ENCODE data around the gene KIF17. TPM values are rescaled to one million over a fixed set of nuclear protein-coding genes. Genes with fewer than 3 reads are reported as not detected.
"Not testable (repeated sequence)": the region's sequence is repeated elsewhere in the genome, so short reads cannot be mapped to it uniquely, and the experiment has no call there.

Gene KIF17
- total RNA-seq, 1 donor from 2014 or later, result not detected

DNA sequence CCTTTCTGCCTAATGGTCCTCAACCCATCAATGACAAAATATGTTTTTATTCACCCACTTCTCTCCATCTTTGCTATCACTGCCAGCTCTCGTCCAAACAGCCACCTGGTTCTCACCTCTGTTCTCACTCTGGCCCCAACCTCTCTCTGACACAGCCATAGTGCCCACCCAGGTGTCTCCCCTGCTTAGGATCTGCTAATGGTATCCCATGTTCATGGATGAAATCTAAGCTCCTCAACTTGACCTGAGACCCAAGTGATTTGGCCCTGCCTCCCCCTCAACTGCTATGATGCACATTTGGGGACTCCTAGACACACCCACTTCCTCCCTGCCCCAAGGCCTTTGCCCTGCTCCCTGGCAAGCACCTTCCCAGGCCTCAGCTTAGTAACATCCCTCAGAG, 25.9 kb downstream of the KIF17 start:
- intact Hi-C loops (cut with micrococcal nuclease), result no loop called here

DNA sequence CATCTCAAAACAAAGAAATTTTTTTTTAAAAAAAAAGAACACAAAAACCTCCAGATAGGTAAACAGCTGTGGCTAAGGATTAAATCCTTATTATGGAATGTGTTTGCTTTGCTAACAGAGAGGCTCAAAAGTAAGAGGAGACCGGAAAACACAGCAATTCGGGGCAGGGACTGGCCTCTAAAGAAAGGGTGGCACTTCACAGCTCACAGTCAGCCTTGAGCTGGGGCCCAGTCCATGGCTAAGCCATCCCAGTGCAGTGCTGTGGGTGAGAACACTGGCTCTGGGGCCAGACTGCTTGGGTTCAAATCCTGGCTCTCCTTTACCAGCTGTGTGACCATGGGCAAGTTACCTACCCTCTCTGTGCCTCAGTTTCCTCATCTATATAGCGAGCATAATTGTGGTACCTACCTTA, 28.2 kb downstream of the KIF17 start:
- intact Hi-C loops (cut with micrococcal nuclease), result no loop called here

DNA sequence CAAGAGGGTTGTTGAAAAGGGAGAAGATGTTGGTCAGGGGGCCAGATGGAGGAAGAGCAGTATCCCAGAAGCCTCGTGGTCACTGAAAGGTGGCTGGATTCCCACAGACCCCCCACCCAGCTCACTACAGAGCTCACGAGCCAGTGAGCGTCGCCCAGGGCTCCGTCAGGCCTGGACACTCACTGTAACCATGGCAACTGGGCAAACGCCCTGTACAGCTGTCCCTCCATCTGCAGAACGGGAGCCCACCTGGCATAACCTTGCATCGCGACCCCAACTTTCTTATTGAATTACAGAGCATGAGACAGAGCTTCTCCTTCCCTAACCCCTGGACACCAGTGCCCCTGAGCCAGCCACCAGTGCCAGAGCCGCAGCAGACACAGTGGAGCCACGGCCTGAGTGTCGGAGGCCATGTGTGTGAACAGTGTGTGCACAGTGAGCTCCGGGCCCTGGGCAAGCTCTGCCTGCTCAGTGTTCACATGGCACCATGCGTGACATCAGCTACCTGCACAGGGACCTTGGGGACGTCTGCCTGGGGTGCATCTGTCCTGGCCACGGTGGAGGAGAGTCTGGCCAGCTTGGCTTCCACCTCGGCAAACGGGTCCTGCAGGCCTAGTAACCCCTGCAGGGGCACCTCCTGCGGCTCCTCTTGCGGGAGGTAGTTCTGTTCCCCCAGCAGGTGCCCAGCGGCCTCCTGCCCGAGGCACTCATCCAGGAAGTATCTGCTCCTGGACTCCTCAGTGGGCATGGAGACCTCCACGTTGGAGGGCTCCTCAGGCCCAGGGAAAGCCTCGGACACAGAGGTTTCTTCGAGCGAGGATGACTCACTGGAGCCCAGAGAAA, 30.7 kb downstream of the KIF17 start:
- intact Hi-C loops (cut with micrococcal nuclease), result no loop called here

DNA sequence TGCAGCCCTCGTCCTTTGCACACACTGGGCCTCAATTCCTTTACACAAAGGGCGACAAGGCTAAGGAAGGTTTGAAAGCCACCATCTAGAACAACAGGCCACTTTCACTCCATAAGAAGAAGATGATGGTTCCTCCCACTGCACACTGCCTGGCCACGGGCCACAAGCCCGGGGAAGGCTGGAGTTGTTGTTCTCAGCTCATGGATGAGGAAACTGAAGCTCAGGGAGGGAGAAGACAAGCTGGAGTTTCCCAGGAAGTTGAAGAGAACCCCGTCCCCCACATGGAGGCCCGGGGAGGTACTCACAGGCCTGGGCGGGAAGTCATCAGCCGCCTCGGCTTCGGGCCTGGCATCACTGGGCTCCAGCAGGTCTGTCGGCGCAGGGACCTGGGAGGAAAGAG, 32.1 kb downstream of the KIF17 start:
- intact Hi-C loops (cut with micrococcal nuclease), result no loop called here

DNA sequence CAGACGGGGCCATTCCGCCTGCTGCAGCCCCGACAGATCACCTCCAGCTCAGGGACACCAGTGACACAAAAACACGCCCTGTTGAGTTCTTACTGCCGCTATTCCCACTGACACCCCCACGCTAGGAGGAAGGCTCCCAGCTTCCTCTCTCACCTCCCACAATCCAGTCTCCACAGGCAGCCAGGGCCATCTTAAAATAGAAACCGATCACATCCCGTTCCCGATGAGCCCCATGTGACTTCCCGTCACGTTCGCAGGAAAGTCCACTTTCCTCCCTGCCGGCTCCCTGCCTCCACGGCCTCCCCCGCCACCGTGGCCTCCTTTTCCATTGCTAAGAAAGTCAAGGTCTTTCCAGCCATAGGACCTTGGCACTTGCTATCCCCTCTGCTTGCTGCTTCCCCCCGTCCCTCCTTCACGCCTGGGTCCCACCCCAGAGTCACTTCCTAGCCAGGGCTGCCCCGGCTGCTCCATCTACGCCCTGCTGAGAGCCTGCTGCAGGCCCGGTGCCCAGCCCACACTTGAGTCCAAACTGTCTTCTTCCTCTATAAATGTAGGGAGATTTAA, 32.6 kb downstream of the KIF17 start:
- intact Hi-C loops (cut with micrococcal nuclease), result no loop called here

DNA sequence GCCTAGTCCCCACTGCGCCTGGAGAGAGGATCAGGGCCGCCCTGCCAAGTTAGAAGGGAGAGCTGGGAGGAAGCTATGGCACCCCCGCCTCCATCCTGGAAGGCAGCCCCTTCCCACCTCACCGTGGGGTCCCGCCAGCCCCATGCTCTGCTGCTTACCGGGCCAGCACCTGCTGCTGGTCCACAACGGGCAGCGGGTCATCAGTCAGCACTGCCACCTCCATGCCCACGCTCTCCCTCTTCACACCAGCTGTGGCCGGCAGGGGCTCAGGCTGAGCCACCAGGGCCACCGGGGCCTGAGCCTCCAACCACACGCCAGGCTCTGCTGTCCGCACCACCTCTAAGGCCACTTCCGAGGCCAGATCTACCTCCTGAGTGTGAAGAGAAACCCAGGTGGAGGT, 33.2 kb downstream of the KIF17 start:
- intact Hi-C loops (cut with micrococcal nuclease), result no loop called here

DNA sequence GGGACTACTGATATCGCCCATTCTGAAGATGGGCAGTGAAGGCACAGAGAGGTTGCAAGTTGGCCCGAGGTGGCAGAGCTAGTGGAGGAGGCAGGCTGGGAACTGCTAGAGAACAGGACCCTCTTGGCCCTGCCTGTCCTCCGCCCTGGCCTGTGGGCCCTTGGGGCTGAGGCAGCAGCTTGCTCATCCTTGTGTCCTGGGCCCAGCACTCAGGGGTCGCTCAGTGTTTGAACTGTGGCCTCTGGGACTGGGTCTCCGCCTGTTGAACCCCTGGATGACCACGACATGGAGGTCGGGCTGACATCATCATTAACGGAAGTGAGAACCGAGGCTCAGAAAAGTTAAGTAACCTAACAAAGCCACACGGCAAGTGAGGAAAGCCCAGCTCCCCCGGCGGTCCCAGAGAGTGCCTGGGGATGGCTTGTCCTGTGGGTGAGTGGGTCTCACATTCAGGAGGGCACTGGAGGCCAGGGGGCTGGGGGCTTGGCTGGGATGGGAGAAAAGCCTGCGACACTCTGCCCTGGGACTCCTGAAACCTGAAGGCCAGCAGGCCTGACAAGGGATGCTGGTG, 33.7 kb downstream of the KIF17 start:
- intact Hi-C loops (cut with micrococcal nuclease), result no loop called here

DNA sequence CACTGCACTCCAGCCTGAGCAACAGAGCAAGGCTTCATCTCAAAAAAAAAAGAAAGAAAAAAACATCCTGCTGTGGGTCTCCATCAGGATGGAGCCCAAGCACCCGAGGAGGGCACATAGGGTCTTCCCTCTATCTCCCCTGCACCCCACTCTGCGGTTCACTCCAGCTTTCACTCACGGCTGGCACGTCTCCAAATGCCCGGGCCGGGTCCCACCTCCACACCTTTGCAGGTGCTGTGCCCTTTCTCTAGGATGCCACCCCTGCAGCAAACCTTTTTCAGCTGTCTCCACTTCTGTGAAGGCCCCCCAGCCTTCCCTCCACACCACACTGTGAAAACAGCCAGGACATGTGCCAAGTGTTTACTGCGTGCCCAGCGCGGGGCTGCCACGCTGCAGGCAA, 34.2 kb downstream of the KIF17 start:
- intact Hi-C loops (cut with micrococcal nuclease), result no loop called here

DNA sequence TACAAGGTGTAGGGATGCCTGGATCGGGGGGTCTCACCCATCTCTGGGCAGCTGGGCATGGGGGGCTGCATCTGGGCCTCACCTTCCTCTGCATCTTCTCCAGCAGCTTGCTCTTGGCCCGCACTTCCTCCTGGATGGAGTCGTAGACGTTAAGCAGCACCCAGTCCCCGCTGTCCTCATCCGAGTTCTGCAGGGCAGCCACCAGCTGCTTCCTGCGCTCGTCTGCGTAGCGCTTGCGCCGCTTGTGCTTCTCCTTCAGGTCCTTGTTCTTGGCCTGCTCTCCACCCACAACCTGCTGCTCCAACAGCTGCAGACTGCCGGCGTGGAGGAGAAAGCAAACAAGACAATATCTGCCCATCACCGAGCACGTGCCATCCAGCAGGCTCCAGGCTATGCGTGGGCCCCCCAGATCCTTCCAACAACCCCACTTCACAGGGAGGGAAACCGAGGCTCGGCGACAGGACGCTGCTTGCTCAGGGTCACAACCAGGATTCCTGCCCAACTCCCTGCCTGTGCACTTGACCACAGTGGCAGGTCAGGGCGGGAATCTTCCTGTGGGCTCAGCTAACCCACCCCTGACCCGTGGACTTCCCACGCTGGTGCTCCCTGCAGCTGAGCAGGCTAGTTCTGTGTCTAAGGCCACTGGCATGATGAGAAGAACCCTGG, 35.1 kb downstream of the KIF17 start:
- intact Hi-C loops (cut with micrococcal nuclease), result no loop called here

DNA sequence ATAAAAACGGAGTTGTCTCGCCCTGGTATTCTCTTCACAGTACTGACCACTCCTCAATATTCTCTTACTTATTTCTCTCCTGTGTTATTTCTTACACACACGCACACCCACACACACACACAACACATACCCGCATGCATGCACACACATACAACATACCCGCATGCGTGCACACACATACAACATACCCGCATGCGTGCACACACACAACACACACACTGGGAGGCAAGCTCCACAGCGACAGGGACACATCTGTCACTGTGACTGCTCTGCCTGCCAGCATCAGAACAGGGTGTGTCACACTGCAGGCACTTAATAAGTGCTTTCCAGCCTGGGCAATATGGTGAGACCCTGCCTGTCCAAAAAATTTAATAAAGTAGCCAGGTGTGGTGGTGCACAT, 35.8 kb downstream of the KIF17 start:
- intact Hi-C loops (cut with micrococcal nuclease), result no loop called here

DNA sequence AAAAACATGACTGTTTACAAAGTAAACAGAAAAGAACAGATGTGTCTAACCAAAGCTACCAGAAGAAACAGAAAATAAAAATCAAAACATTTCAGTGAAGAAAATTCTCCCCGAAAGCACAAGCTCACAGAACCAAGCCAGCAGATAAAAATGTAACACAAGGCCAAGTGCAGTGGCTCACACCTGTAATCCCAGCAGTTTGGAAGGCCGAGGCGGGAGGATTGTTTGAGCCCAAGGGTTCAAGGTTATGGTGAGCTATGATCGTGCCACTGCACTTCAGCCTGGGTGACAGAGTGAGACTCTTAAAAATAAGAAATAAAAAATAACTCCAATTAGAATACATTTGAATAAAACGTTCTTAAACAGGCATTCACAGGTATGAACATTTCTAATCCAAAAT, 37.5 kb downstream of the KIF17 start:
- intact Hi-C loops (cut with micrococcal nuclease), result no loop called here

DNA sequence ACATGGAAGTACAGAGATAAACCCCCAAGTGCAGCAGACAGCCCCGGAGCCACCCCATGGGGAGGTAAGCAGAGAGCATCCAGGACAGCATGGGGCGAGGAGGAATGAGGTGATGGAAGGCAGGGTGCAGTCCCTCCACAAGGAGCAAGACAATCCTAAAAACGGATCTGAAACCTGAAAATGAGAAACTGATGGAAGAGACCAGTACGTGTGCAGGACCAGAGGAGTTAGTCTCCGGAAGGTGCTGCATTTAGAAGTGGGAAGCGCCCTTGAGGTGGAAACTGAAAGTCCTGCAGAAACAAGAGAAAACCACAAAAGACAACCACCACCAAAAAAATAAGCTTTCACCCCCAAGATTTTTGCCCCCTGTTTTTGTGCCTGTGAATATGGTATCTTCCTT, 39.2 kb downstream of the KIF17 start:
- intact Hi-C loops (cut with micrococcal nuclease), result no loop called here

DNA sequence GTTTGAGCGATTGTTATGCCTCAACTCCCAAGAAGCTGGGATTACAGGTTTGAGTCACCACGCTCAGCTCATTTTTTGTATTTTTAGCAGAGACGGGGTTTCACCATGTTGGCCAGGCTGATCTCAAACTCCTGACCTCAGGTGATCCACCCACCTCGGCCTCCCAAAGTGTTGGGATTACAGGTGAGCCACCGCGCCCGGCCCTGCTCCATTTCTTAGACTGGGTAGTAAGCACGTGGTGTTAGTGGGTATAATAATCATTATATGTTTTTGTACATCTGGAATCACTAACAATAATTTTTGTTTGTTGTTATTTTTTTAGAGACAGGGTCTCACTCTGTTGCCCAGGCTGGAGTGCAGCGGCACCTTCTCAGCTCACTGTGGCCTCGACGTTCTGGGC, 44.2 kb downstream of the KIF17 start:
- intact Hi-C loops (cut with micrococcal nuclease), result not testable (repeated sequence)

DNA sequence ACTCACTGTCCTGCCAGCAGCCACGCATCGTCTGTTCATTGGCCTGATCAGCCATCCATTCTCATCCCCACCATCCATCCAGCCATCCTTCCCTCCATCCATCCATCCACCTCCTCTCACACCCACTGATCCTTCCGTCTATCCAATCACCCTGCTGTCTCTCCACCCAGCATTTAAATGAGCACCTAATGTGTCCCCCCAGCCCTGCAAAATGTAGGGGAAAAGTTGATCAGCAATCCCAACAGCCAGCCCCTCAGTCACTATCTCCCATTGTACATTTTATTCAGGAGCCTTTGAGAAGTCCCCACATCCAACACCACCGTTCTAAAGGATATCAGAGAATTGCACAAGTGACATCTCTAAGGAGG, 45.6 kb downstream of the KIF17 start:
- intact Hi-C loops (cut with micrococcal nuclease), result no loop called here

DNA sequence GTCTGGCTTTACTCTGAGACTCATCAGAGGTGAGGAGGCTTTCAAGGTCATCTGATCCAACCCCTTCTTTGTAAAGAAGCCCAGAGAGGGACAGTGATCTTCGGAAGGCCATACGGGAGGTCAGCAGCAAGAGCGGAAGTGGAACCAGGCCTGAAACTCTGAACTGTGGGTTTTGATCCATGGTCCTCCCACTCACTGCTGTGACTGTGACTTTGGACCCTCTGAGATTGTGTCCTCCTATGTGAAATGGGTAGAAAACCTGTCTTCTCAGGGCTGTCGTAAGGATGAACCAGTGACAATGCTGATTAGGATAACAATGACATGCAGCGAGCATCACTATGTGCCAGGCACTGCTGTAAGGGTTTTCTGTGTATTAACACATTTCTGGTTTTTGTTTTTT, 46.9 kb downstream of the KIF17 start:
- intact Hi-C loops (cut with micrococcal nuclease), result no loop called here

DNA sequence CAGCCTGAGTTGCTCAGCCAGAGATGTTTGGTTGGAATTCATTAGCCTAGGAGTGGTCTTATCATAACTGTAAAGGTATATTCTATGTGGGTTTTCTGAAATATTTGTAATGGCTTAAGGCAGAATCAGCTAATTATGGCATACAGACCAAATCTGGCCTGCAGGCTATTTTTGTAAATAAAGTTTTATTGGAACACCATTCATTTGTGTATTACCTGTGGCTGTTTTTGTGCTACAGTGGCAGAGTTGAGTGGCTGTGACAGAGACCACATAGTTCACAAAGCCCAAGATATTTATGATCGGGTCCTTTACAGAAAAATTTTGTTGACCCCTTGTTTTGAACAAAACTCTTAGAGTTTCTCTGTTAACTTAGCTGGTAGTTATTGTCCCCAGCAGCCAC, 49.2 kb downstream of the KIF17 start:
- intact Hi-C loops (cut with micrococcal nuclease), result no loop called here

DNA sequence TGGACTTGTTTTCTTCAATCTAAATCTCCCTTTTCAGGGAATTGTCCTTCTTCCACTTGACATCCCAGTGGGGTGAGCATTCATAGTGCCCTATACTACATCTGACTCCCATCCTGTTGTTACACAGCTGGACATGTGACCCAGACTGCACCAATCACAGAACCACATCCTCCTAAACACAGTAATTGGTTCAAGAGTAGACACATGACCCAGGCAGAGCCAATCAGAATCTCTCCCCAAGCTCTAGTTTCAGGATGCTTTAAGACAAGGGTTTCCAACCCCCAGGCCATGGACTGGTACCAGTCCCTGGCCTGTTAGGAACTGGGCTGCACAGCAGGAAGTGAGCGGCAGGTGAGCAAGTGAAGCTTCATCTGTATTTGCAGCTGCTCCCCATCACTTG, 51.0 kb downstream of the KIF17 start:
- intact Hi-C loops (cut with micrococcal nuclease), result no loop called here

DNA sequence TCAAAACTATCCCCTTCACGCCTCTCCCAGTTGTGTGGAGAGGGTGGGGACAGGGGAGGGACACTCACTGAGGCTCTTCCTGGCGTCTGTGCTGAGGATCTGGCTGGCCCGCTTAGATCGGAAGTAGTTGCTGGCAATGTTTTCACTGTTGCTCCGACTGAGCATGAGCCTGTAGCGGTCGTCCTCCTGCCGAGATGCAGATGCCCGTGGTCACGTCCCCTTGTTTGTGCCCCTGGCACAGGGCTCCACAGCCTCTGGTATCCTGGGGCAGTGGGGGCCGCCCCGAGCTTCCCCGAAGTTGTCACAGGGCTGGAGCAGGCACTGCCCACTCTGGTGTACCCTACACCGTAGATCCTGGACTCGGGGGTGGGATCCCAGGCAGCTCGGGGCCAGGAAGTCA, 51.7 kb downstream of the KIF17 start:
- intact Hi-C loops (cut with micrococcal nuclease), result no loop called here

DNA sequence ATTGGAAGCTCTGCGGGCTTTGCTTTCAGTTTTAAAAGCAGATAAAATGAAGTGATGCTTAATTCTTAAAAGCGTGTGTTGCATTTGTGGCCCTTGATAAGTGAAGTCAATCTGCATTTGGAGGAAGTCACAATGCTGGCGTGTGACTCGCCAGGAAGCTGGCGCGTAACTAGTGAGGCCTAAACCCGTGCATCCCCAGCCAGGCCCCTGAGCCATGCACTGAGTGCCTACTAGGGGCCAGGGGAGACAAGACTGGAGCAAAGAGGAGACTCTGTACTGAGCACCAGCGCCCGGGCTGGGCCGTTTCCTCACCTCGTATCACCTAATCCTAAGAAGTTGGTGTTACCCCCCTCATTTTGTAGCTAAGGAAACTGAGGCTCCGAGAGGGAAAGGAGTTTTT, 52.1 kb downstream of the KIF17 start:
- intact Hi-C loops (cut with micrococcal nuclease), result no loop called here

DNA sequence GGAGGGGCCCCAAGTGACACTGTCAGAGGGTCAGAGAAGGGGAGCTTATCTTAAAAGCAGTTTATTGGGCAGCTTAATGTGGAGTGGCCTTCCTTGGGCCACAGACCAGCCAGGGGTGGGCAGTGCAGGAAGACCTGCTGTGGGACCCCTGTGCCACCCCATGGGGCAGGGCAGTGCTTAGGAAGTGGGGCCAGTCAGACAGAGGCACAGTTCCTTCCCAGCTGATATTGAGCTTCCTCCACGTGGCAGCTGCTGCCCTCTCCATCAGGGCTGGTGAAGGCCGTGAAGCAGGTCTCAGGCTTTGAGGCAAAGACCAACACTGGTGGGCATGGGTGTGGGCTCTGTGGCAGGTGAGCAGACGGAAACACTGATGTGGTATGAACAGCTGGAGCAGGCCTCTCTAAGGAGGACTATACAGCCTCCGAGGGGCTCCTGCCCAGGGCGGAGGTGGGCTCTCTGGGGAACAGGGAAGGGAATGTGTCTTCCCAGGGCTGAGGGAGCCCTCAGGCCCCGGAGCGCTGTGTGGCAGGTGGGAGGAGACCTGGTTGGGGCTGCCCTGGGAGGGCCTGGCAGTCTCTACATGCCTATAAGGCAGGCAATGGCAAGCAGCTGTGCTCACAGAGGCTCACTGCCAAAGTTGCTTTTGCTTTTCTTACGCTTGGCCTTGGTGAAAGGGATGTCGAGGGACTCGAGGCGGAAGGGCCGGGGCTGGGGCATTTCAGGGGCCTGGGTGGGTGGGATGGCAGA, 53.7 kb downstream of the KIF17 start:
- intact Hi-C loops (cut with micrococcal nuclease), result no loop called here

DNA sequence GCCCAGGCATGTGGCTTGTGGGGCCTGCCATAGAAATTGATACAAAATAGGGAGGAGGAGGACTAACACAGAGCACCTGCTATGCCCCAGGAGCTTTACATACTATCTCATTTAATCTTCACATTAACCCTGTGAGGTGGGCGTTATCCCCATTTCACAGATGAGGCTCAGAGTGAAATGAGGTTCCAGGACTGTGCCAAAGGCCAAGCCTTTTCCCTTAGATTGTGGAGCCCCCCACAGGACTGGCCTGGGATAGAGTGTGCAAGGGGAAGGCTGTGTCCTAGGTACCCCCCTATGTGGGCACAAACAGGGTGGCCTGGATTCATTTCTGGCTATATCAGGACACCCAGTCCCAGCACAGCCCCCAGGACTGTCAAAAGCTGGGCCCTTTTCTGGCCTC, 54.4 kb downstream of the KIF17 start:
- intact Hi-C loops (cut with micrococcal nuclease), result no loop called here

DNA sequence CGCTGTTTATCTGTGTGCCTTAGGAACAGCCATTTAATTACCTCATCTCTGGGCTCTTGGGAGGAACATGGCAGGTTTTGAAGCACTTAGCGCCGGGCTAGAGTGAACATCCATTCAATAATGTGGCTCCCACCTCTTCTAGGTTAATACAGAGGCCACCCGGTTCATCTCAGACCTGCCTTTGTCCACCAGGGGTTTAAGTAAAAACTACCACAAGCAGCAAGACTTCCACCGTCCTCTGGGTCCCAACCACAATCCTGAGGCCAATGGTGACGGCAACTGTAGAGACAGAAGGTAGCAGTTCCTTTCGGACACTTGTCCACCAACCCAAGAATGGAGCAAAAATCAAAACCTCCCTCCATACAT, 55.7 kb downstream of the KIF17 start:
- intact Hi-C loops (cut with micrococcal nuclease), result no loop called here
